ENCODE results near the gene DTD2. TPM values are rescaled to one million over a fixed set of nuclear protein-coding genes. Genes with fewer than 3 reads are reported as not detected.
A peak's percentile ranks its signal among the peaks of the same experiment; 100 is the strongest.

DTD2 gene
- total and polyA plus RNA-seq, 2 of the 4 experiments (the other 2 are of a cell fraction) = 16.9 to 24.9 TPM

- intact Hi-C loops (cut with micrococcal nuclease) = no loop called here
- in situ Hi-C loops (cut with MboI; ENCODE audit: low sequenced_read_pairs) = no loop called here
- H4K91ac ChIP-seq (ENCODE audit: insufficient read depth, low read depth, low read length) = no peak overlapping the region
- no peak overlapping the region for H2BK5ac ChIP-seq (ENCODE audit: low read depth, low read length, poor library complexity, severe bottlenecking)
- peak overlapping the region; percentile 89; the same call in 1 of the 2 replicates for H3K14ac ChIP-seq (replicated peaks; ENCODE audit: low read depth, low read length)
- no peak overlapping the region for H3K4ac ChIP-seq (ENCODE audit: low read depth, low read length)
- H3K79me1 ChIP-seq (ENCODE audit: low read depth in 1 of 2, low read length in 2 of 2) = peaks cover 20 to 43% of the 10 kb centered on the region in 2 experiments
- peak overlapping the region; percentile 72; the same call in 1 of the 2 replicates for H3K4me2 ChIP-seq (ENCODE audit: low read depth, low read length)
- H4K8ac ChIP-seq (ENCODE audit: low read depth in 2 of 2, low read length in 2 of 2) = no peak overlapping the region; a peak in 1 of 4 replicates
- no peaks in the 10 kb centered on the region for H3K9me1 ChIP-seq (ENCODE audit: insufficient read depth, low read length)
- no peak overlapping the region for H2AK5ac ChIP-seq (ENCODE audit: low read depth, low read length)
- H4K20me1 ChIP-seq (ENCODE audit: insufficient read depth, low read length) = peaks cover 7% of the 10 kb centered on the region; the same call in 1 of the 2 replicates
- H2AFZ ChIP-seq (replicated peaks; ENCODE audit: low read length, poor library complexity) = no peak overlapping the region
- no peak overlapping the region for H2BK20ac ChIP-seq (ENCODE audit: low read depth, low read length)
- dilution Hi-C loops (cut with HindIII; ENCODE audit: low sequenced_read_pairs, unreplicated experiment) = no loop called here
- TF ChIP-seq MAFK (IDR thresholded peaks at IDR 0.05; ENCODE audit: low read depth, low read length) = no peak
- TF ChIP-seq RCOR1 (IDR thresholded peaks at IDR 0.05; ENCODE audit: insufficient replicate concordance, low read length) = no peak
- no peak for TF ChIP-seq CTCF (conservative IDR thresholded peaks at IDR 0.05; ENCODE audit: low read depth, low read length)
- no peak for TF ChIP-seq MXI1 (IDR thresholded peaks at IDR 0.05; ENCODE audit: borderline replicate concordance, low read depth, low read length)
- no peak for TF ChIP-seq CEBPB (IDR thresholded peaks at IDR 0.05; ENCODE audit: low read depth, low read length)
- TF ChIP-seq CHD1 (IDR thresholded peaks at IDR 0.05; ENCODE audit: low read depth, low read length) = no peak
- no peak for TF ChIP-seq RAD21 (IDR thresholded peaks at IDR 0.05; ENCODE audit: low read length)
- TF ChIP-seq USF2 (IDR thresholded peaks at IDR 0.05; ENCODE audit: low read depth, low read length) = no peak
- TF ChIP-seq BHLHE40 (IDR thresholded peaks at IDR 0.05; ENCODE audit: low read depth, low read length) = no peak
- TF ChIP-seq POLR2A (IDR thresholded peaks at IDR 0.05; ENCODE audit: low read depth, low read length) = no peak
- no peak for TF ChIP-seq FOS (IDR thresholded peaks at IDR 0.05; ENCODE audit: low read depth, low read length)
- no peak for TF ChIP-seq RFX5 (IDR thresholded peaks at IDR 0.05; ENCODE audit: low read depth, low read length)
- TF ChIP-seq ELK1 (IDR thresholded peaks at IDR 0.05; ENCODE audit: borderline replicate concordance, low read depth, low read length) = no peak
- no peak for TF ChIP-seq SMC3 (IDR thresholded peaks at IDR 0.05; ENCODE audit: low read depth, low read length)
- TF ChIP-seq NFE2L2 (IDR thresholded peaks at IDR 0.05; ENCODE audit: low read depth, low read length) = no peak
- no peak for TF ChIP-seq MAZ (IDR thresholded peaks at IDR 0.05; ENCODE audit: borderline replicate concordance, low read depth, low read length)
- no peak overlapping the region for H3K56ac ChIP-seq (ENCODE audit: extremely low read depth, insufficient read depth, low read length)
- no peaks in the 10 kb centered on the region for H3K27me3 ChIP-seq (ENCODE audit: control insufficient read depth, insufficient read depth, low read length)
- no peaks in the 10 kb centered on the region for H3K9me3 ChIP-seq (ENCODE audit: control insufficient read depth, insufficient read depth, low read length)
- H3K9ac ChIP-seq (ENCODE audit: low read depth, low read length) = no peak overlapping the region
- H2BK15ac ChIP-seq (ENCODE audit: low read depth, low read length) = no peak overlapping the region
- no peak overlapping the region for H3K4me3 ChIP-seq (ENCODE audit: insufficient read depth, low read depth, low read length)
- H2BK120ac ChIP-seq (ENCODE audit: low read depth, low read length) = no peak overlapping the region
- peaks cover 2% of the 10 kb centered on the region; the same call in 1 of the 2 replicates for H3K4me1 ChIP-seq (ENCODE audit: control insufficient read depth, insufficient read depth, low read length)
- peak overlapping the region; percentile 52; the same call in 1 of the 2 replicates for H4K5ac ChIP-seq (ENCODE audit: low read depth, low read length)
- DNase-seq (peak; percentile 59), ATAC-seq (ENCODE audit: low read depth) (no peak)
- ChIA-PET POLR2A (ENCODE audit: unreplicated experiment) (interaction anchor here (1.2 kb wide), 1 partner anchor 9 kb away, joined by 3 read pairs; the partner anchor contains the start of gene HEATR5A), CTCF (no interaction called here)
- H3K27ac ChIP-seq (ENCODE audit: insufficient read depth, low read length) = no peak overlapping the region
- no peak overlapping the region for H2AK9ac ChIP-seq (replicated peaks; ENCODE audit: low read depth, low read length, poor library complexity)
- H3K23ac ChIP-seq (ENCODE audit: low read depth, low read length) = 0 out of 2 replicates have a peak overlapping the region, but pooled peaks have one; percentile 65
- no TSS peak for BruUV-seq (replicated peaks)
- WGBS, 2 experiments (ENCODE audit: extremely low coverage in 2 of 2, insufficient read length in 1 of 2) = no CpG with 5 or more reads among the region's 2 CpGs
- H3K18ac ChIP-seq (ENCODE audit: low read depth, low read length) = no peak overlapping the region
- H3K36me3 ChIP-seq (ENCODE audit: control insufficient read depth, insufficient read depth, low read length) = no peaks in the 10 kb centered on the region
Observed at GRCh38 chr14:31411218-31411727, 46.0 kb downstream of the DTD2 start.
